Glutamatergic neuron (in vitro differentiated cells): ENCODE results near the gene GVQW3. TPM values are rescaled to one million over a fixed set of nuclear protein-coding genes. Genes with fewer than 3 reads are reported as not detected.

Source experiments
- DNase-seq: peaks from one replicate; pipeline ENCODE4 v3.0.0; 2022
- H3K27ac Mint-ChIP-seq: one replicate; pipeline ENCODE4 v1.8.0; 2020; ENCODE audit warnings: mild to moderate bottlenecking, mixed read lengths, inconsistent platforms; ENCODE audit not compliant: unreplicated experiment
- H3K27me3 Mint-ChIP-seq: one replicate; pipeline ENCODE4 v1.8.0; 2020; ENCODE audit warnings: mild to moderate bottlenecking, moderate library complexity, mixed read lengths, inconsistent platforms; ENCODE audit not compliant: unreplicated experiment
- H3K36me3 Mint-ChIP-seq: one replicate; pipeline ENCODE4 v1.8.0; 2020; ENCODE audit warnings: mild to moderate bottlenecking, mixed read lengths, inconsistent platforms; ENCODE audit not compliant: unreplicated experiment
- H3K4me1 Mint-ChIP-seq: one replicate; pipeline ENCODE4 v1.8.0; 2020; ENCODE audit warnings: mild to moderate bottlenecking, low read depth, mixed read lengths, inconsistent platforms; ENCODE audit not compliant: unreplicated experiment
- H3K4me3 Mint-ChIP-seq: one replicate; pipeline ENCODE4 v1.8.0; 2020; ENCODE audit warnings: mild to moderate bottlenecking, mixed read lengths, inconsistent platforms; ENCODE audit not compliant: unreplicated experiment
- H3K9me3 Mint-ChIP-seq: one replicate; pipeline ENCODE4 v1.8.0; 2020; ENCODE audit warnings: mild to moderate bottlenecking, moderate library complexity, mixed read lengths, inconsistent platforms; ENCODE audit not compliant: unreplicated experiment
- CTCF ChIP-seq: fragments of 200-600 bp; sonication (generic); IDR thresholded peaks from one replicate; pipeline ENCODE4 v1.5.0; 2021; ENCODE audit not compliant: partially characterized antibody, unreplicated experiment
- total RNA-seq: library from RNA; stranded (reverse); fragmentation: NEBNext Ultra II Directional; extraction: Animal tissue kit (Norgen Biotek cat#: 25700); gene quantifications from one replicate; pipeline ENCODE4 v1.2.1, GENCODE V29; 2021; ENCODE audit not compliant: unreplicated experiment

GVQW3 gene
- total RNA-seq, 1 donor from 2014 or later: 14.8 TPM

- Mint-ChIP-seq H3K36me3 (no peaks in the 10 kb centered on the region), H3K4me1 (peaks cover 5% of the 10 kb centered on the region), H3K9me3 (no peaks in the 10 kb centered on the region), H3K27me3 (no peaks in the 10 kb centered on the region), H3K27ac (no peak overlapping the region), H3K4me3 (no peak overlapping the region)
- no peak for DNase-seq
- TF ChIP-seq CTCF: no peak
These were observed 25.2 kb downstream of the GVQW3 start for GRCh38 chr11:76406359-76406758.

GRCh38 chr11:76408171-76408965, 27.2 kb downstream of the GVQW3 start:
- H3K27me3 Mint-ChIP-seq: no peaks in the 10 kb centered on the region
- no peak for TF ChIP-seq CTCF
- H3K27ac Mint-ChIP-seq: peak overlapping the region; percentile 63
- peaks cover 5% of the 10 kb centered on the region for H3K4me1 Mint-ChIP-seq
- no peaks in the 10 kb centered on the region for H3K36me3 Mint-ChIP-seq
- H3K9me3 Mint-ChIP-seq: no peaks in the 10 kb centered on the region
- DNase-seq: no peak
- H3K4me3 Mint-ChIP-seq: no peak overlapping the region

GRCh38 chr11:76410851-76411357, 29.8 kb downstream of the GVQW3 start:
- H3K36me3 Mint-ChIP-seq: no peaks in the 10 kb centered on the region
- H3K9me3 Mint-ChIP-seq: no peaks in the 10 kb centered on the region
- DNase-seq: no peak
- TF ChIP-seq CTCF: no peak
- no peak overlapping the region for H3K27ac Mint-ChIP-seq
- H3K27me3 Mint-ChIP-seq: no peaks in the 10 kb centered on the region
- H3K4me3 Mint-ChIP-seq: no peak overlapping the region
- peaks cover 5% of the 10 kb centered on the region for H3K4me1 Mint-ChIP-seq

GRCh38 chr11:76415073-76415472, 34.0 kb downstream of the GVQW3 start:
- Mint-ChIP-seq H3K27ac (no peak overlapping the region), H3K9me3 (peaks cover 2% of the 10 kb centered on the region), H3K27me3 (no peaks in the 10 kb centered on the region), H3K36me3 (no peaks in the 10 kb centered on the region), H3K4me1 (no peaks in the 10 kb centered on the region), H3K4me3 (no peak overlapping the region)
- TF ChIP-seq CTCF: no peak
- no peak for DNase-seq

GRCh38 chr11:76419896-76420295, 38.8 kb downstream of the GVQW3 start:
- H3K36me3 Mint-ChIP-seq: no peaks in the 10 kb centered on the region
- TF ChIP-seq CTCF: peak; percentile 12
- DNase-seq: no peak
- no peaks in the 10 kb centered on the region for H3K27me3 Mint-ChIP-seq
- H3K4me3 Mint-ChIP-seq: no peak overlapping the region
- H3K27ac Mint-ChIP-seq: no peak overlapping the region
- no peaks in the 10 kb centered on the region for H3K4me1 Mint-ChIP-seq
- peaks cover 2% of the 10 kb centered on the region for H3K9me3 Mint-ChIP-seq
